Ovary (tissue), 3 donors: ENCODE data around the gene MAPRE3.
A peak's percentile ranks its signal among the peaks of the same experiment; 100 is the strongest.

Experiments used
- CTCF ChIP-seq, 3 donors: fragments of 450-650 bp in 2 of 3; fragments of 200-600 bp in 1 of 3; IDR thresholded peaks; one replicate each; pipeline versions ENCODE4 v1.5.1 to v1.8.0; 2016 to 2022; ENCODE audit warnings: antibody characterized with exemption in 3 of 3, mild to moderate bottlenecking in 1 of 3
- EP300 ChIP-seq: sonication (generic); formaldehyde crosslinking; IDR thresholded peaks from one replicate; pipeline ENCODE4 v1.6.1; 2017; ENCODE audit warnings: antibody characterized with exemption
- donor health status: DM: no; HTN: no; CAD: no.

- TF ChIP-seq CTCF (IDR thresholded peaks at IDR 0.05), result peak in 2 of 3 donors; percentile 66 to 82
- TF ChIP-seq EP300, result no peak
These were observed 80.0 kb downstream of the MAPRE3 start for GRCh38 chr2:27050281-27050995.
